Natural killer cell treated with Interleukin-12 subunit alpha and Interleukin-12 subunit beta and Interleukin-15 and Interleukin-18, amount 100 ng/mL, for 72 hours (primary cell): Measurements from ENCODE around the gene CNNM1. TPM values are rescaled to one million over a fixed set of nuclear protein-coding genes. Genes with fewer than 3 reads are reported as not detected.

ENCODE experiments used
- ATAC-seq, 2 donors: fragments of 150-1000 bp; cut with Tn5 transposase in 1 of 2; sonication (Bioruptor Pico), chemical (Tn5 transposase) in 1 of 2; 2 replicates each; pipeline ENCODE4 v1.10.0; 2021
- DNase-seq: peaks from one replicate; pipeline ENCODE4 v3.0.0; 2022; ENCODE audit warnings: low spot score
- H3K27ac Mint-ChIP-seq, 2 donors: 1 replicate in 1 of 2; 2 replicates in 1 of 2; pipeline ENCODE4 v1.8.0; 2022; ENCODE audit warnings: mixed read lengths in 2 of 2, mild to moderate bottlenecking in 1 of 2, moderate library complexity in 1 of 2
- H3K27me3 Mint-ChIP-seq, 2 donors: 1 replicate in 1 of 2; 2 replicates in 1 of 2; pipeline ENCODE4 v1.8.0; 2022; ENCODE audit warnings: mixed read lengths in 2 of 2
- H3K36me3 Mint-ChIP-seq: one replicate; pipeline ENCODE4 v1.8.0; 2022; ENCODE audit warnings: mixed read lengths
- H3K4me1 Mint-ChIP-seq, 2 donors: 1 replicate in 1 of 2; 2 replicates in 1 of 2; pipeline ENCODE4 v1.8.0; 2022; ENCODE audit warnings: low read depth in 2 of 2, mixed read lengths in 2 of 2, mild to moderate bottlenecking in 1 of 2
- H3K4me3 Mint-ChIP-seq: one replicate; pipeline ENCODE4 v1.8.0; 2022; ENCODE audit warnings: mixed read lengths
- H3K9me3 Mint-ChIP-seq: 2 replicates; pipeline ENCODE4 v1.8.0; 2022; ENCODE audit warnings: mixed read lengths
- total RNA-seq, 2 donors: library from RNA; stranded (reverse); gene quantifications; one replicate each; pipeline ENCODE4 v1.2.3, GENCODE V29; 2022

Gene CNNM1
- total RNA-seq, 2 donors from 2014 or later = not detected

- no peak overlapping the region for H3K27ac Mint-ChIP-seq
- H3K4me3 Mint-ChIP-seq = no peak overlapping the region
- peaks cover 4 to 5% of the 10 kb centered on the region in 2 donors for H3K4me1 Mint-ChIP-seq
- H3K9me3 Mint-ChIP-seq = no peaks in the 10 kb centered on the region
- ATAC-seq = no peak
- no peaks in the 10 kb centered on the region for H3K27me3 Mint-ChIP-seq
- no peak for DNase-seq
- no peaks in the 10 kb centered on the region for H3K36me3 Mint-ChIP-seq
These were observed 109.7 kb downstream of the CNNM1 start for GRCh38 chr10:99438890-99439289.

GRCh38 chr10:99442394-99442793 lies 113.2 kb downstream of the CNNM1 start:
- ATAC-seq (no peak), DNase-seq (no peak)
- Mint-ChIP-seq H3K4me1 (no peaks in the 10 kb centered on the region), H3K27ac (no peak overlapping the region), H3K4me3 (no peak overlapping the region), H3K27me3 (peaks cover 4 to 10% of the 10 kb centered on the region in 2 donors), H3K36me3 (no peaks in the 10 kb centered on the region), H3K9me3 (no peaks in the 10 kb centered on the region)

- no peaks in the 10 kb centered on the region for H3K9me3 Mint-ChIP-seq
- H3K27me3 Mint-ChIP-seq = peaks cover 7 to 19% of the 10 kb centered on the region in 2 donors
- ATAC-seq = no peak
- DNase-seq = no peak
- H3K36me3 Mint-ChIP-seq = no peaks in the 10 kb centered on the region
- H3K27ac Mint-ChIP-seq = no peak overlapping the region
- no peak overlapping the region for H3K4me3 Mint-ChIP-seq
- H3K4me1 Mint-ChIP-seq = no peaks in the 10 kb centered on the region
These were observed 114.3 kb downstream of the CNNM1 start for GRCh38 chr10:99443500-99443899.

Other genes starting within 250 kb of the CNNM1 start
- gene HPSE2, start 93.5 kb upstream of the CNNM1 start, total RNA-seq = not detected
- 10 to 100 TPM; 42.5 to 44.4 TPM for gene GOT1, start 101.3 kb downstream of the CNNM1 start, total RNA-seq
- not detected for gene NKX2-3, start 203.6 kb downstream of the CNNM1 start, total RNA-seq